GM18502 (cell line): ENCODE measurements around the gene MYRF.

Experiments used
- ATAC-seq: cut with Tn5 transposase; IDR thresholded peaks from one replicate; pipeline ENCODE4 v1.9.1; 2021; ENCODE audit warnings: mild to moderate bottlenecking; ENCODE audit not compliant: unreplicated experiment, poor library complexity

The MYRF gene

DNA sequence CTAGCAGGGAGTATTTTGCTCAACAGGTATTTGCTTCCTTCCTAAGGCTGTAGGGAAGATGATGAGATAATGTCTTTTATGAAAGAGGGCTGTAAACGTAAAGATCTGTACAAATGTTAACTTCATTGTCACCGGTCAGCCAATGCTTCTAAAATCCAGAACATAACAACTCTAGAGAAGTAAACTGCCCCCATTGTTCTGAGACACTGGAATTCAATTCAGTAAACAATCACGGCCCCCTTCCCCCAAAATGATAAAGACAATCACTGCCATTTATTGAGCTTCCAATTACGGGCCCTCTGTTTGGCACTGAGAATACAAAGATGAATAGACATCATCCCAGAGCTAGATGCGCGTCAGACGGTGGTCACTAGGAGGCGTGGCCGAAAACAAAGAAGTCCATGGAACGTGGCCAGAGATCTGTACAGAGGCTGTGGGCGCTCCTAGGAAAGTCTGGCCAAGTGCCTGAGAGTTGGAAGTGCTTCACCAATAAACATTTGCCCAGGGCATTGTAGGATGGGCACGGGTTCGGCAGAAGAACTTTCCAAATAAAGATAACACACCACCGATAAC lies 39.4 kb downstream of the MYRF start:
- ATAC-seq: peak; percentile 37

DNA sequence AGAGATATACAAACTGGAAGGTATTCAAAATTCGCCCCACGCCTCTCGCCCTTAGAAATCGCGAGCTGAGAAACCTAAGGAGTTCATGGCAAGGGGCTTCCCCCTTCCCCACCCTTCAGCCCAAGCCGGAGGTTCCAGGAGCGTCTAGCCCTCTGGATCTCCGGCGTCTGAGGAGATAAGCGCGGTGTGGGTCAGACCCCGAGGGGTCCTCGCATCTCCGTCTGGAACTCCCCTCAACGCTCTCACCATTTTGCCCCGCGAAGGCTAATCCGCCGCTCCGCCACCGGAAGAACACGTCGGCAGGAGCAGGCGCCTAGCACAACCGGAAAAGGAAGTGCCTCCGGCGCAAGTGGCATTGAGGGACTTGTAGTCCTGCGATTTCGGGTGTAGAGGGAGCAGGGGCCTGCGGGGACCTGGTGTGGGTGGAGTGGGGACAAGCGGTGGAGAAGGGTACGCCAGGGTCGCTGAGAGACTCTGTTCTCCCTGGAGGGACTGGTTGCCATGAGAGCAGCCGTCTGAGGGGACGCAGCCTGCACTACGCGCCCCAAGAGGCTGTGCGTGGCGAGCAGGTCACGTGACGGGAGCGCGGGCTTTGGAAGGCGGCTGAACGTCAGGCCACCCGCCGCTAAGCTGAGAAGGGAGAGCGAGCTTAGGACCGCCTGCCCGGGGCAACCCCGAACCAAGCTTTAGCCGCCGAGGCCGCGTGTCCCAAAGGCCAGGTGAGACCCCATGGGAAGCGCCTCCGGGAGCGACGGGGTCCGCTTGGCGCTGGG lies 40.1 kb downstream of the MYRF start, which contains the start of the genes FEN1 and TMEM258:
FEN1 (plus strand) TSS at position 602 of the 773 bp plus-strand sequence. CDS start 2,451 bp downstream, outside the sequence.
TMEM258 (minus strand) TSS at position 290 of the 773 bp plus-strand sequence; CDS start at position 249, 41 bp downstream.
- ATAC-seq: peak; percentile 79

- peak; percentile 21 for ATAC-seq
These were observed 40.8 kb downstream of the MYRF start for GRCh38 chr11:61793083-61793828.

GRCh38 chr11:61793829-61794204 lies 41.4 kb downstream of the MYRF start:
- ATAC-seq: no peak

DNA sequence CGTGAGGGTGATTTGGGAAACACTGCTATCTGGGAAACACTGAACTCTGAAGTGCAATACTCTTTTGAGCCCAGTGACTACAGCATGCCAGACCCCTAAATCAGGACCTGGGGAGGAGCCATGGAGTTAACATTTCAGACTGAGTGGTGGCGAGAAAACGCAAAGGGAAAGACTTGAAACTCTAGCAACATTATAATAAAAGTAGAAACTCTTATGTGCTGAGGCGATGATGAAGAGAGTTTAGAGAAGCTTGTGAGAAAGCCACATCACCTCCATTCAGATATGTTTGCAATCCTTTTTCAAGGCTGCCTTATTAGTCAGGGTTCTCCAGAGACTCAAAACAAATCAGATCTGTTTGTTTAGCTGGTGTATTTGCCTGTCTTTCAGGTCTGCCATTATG lies 42.1 kb downstream of the MYRF start:
- no peak for ATAC-seq

DNA sequence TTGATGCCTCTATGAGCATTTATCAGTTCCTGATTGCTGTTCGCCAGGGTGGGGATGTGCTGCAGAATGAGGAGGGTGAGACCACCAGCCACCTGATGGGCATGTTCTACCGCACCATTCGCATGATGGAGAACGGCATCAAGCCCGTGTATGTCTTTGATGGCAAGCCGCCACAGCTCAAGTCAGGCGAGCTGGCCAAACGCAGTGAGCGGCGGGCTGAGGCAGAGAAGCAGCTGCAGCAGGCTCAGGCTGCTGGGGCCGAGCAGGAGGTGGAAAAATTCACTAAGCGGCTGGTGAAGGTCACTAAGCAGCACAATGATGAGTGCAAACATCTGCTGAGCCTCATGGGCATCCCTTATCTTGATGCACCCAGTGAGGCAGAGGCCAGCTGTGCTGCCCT lies 43.0 kb downstream of the MYRF start:
- no peak for ATAC-seq

GRCh38 chr11:61795876-61796526 lies 43.6 kb downstream of the MYRF start:
- ATAC-seq: no peak

- ATAC-seq: no peak
These were observed 45.0 kb downstream of the MYRF start for GRCh38 chr11:61797263-61797944.

DNA sequence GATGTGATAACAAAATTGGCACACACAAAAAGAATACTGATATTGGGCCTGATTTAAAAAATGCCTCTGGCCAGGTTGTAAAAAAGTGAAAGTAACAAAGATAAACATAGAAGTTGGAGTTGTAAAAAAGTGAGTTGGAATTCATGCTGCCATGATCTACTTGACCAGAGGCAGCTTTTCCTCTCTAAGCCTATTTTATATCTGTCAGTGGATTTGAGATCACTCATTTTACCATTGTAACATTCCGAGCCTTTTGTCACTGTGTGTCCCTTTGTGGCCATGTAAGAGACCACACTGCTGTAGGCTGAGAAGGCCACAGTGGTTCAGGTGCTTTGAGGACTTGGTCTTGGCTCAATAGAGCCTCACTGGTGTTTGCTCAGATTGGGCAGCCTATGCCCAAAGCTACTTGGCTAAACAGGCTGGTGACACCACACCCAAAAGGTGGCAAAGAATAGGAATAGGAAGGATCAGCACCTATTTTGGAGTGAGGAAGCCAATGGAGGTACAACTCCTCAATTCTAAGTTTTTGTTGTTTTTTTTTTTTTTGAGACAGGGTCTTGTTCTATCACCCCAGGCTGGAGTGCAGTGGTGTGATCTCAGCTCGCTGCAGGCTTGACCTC lies 47.3 kb downstream of the MYRF start:
- ATAC-seq: no peak

DNA sequence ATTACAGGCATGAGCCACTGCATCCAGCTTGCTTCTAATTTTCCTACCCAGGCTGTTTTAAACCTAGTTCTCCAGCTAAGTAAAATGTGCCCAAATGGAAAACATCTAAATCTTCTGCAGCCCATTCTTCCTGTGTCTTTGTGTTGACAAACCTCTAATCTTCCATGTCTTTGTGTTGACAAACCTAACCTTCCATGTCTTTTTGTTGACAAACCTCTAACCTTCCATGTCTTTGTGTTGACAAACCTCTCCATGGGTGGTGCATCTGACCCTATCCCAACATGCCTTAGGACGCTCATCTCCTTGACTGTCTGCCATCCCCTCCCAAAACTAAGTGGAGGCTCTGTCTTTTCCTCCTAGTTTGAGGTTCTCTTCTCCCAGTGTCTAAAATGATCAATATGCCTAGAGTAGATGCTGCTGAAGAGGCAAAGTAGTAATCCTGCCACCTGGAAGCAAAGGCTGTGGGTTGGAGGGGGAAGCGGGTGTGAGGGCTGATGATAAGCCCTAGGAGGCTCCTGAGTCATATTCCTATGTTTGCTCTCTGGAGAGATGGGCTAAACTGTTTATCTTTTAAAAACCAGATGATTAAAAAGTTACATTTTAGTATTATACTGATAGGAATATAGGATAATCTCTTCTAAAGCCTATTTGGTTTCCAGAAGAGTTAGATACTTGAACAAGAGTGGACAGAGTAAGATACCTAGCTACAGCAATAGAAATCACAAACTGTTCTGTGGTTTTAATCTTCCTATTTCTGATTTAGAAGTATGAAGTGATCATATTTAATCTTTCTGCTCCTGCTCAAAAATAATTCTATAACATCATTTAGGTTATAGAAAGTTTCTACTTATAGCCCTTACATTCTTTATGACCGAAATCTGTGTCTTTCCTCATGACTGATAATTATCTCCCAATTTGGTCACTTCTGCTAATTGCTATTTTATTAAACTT lies 48.2 kb downstream of the MYRF start:
- ATAC-seq: no peak

- no peak for ATAC-seq
These were observed 50.2 kb downstream of the MYRF start for GRCh38 chr11:61802605-61803004.

DNA sequence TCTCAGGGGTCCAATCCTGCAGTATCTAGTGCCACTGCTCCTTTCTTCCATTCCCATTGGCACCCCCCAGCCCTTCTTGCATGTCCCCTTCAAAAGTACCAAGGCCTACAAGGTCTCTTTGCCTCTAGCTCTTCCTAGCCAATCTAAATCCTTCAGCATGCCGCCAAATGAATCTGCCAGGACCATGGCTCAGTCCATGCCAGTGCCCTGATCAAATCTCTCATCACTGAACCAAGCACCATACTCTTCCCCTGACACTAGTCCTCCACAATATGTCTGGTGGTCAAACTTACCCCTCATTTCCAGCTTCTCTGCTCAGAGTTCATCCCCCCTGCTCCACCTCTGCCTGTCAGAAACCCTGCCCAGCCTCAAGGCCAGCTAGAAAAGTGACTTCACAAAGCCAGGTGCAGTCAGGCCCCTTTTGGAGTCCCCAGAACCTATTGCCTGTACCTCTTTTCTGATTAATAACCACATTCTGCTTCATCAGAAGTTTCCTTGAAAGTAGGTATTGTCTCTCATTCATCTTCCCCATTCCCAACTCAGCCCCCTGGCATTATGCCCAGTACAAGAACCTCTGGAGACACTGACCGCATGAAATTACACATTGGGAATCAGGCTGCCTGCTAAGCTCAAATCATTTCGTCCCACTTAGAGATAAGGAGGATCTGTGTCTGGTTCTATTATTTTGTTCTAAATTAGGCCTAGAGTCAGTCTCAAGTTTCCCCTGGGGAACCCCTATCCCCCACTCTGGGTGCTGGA lies 51.6 kb downstream of the MYRF start:
- ATAC-seq: no peak

DNA sequence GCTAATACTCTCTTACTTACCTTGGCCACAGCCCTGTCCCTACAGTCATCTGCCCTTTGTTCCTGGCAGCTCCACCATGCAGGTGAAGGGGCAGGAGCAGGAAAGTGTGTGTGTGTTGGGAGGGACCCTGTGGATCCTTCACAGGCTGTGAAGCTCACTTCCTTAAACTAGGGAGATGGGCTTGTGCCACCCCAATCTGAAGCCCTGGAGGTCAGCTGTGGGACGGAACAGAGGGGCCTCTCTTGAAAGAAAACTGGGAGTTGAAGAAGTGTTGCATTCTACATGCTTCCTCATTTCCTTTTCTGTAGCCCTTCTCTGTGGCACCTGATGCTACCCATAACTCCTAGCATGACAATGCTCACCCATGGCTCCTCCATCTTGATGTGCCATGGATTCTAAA lies 52.7 kb downstream of the MYRF start:
- no peak for ATAC-seq

DNA sequence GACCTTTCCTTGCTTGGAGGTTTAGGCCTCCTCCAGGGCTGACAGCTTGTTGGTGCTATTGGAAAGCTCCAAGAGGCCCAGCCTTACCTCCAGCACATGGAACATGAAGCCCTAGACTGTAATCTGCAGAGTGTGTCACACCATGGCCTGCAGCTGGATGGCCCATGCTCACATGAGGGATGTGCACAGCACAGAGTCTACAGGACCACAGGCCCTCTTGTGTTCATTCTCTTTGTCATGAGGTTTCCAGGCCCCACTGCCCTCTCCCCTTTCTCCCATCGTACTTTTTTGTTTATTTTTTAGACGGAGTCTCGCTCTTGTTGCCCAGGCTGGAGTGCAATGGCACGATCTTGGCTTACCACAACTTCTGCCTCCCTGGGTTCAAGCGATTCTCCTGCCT lies 54.3 kb downstream of the MYRF start:
- no peak for ATAC-seq

GRCh38 chr11:61810671-61811175 lies 58.3 kb downstream of the MYRF start:
- ATAC-seq: no peak

- ATAC-seq: no peak
These were observed 59.4 kb downstream of the MYRF start for GRCh38 chr11:61811831-61812230.

DNA sequence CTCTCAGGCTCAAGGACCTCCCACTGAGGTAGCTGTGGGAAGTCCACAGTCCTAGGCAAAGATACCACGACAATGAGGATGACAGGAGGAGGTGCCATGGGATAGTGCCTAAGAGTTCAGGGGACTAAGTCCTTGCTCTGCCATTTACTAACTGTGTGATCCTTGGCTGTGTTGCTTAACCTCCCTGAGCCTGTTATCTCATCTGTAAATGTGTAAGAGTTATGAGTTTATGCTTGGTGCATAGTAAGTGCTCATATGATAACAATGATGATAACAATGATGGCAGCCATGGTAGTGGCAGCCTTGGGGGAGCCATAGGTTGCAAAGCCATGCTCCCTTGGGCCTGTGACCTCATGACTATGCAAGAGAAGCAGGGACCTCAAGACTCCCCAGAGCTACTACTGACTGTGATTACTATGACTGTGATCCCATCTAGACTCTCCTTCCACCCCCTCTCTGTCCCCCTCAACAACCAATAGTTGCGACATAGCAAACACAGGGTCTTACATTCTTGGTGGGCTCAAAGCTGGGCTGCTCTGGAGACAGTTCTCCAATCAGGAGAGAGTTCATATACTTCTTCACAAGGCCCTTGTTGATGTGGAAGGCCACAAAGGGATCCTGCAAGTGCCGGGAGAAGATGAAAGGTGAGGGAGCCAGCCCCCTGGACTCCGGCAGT lies 60.4 kb downstream of the MYRF start:
- no peak for ATAC-seq
